ENCODE measurements around the gene LRRTM2.

DNA sequence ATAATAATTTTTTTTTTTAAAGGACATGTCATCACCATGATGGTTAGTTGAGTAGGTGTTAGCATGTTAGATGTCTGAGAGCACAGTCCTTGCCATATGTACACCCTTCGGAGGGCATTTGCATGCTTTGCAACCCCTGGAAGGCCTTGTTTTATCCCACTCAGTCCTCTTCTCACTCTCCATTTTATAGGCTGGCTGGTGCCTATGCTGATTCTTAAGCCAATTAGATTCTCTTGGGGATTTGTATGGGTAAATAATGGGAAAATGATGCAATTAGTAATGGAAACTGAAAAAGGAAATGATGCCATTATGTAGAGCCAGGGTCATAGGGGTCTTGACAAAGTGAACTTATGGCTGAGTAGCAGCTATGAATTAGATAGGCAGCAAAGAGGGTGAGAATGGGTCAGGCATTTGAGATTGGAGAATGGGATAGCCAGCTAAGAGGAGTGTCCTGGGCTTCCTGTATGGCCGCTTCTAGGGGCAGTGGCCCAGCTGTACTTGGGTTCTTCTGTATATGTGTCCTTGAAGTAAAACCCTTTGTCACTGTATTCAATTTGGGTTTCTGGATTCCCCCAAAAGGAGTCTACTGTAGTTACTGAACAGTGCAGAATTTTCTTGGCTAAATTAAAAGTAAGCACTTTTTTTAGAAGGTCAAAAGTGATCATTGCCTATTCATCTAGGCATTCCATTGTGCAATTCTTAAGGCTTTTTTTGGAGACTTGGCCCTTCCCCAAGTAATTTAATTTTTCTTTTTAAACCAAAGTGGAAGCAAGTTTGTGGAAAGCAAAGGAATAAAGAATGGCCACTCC is 31.6 kb downstream of the LRRTM2 start:
- TF ChIP-seq, protein P1, sequence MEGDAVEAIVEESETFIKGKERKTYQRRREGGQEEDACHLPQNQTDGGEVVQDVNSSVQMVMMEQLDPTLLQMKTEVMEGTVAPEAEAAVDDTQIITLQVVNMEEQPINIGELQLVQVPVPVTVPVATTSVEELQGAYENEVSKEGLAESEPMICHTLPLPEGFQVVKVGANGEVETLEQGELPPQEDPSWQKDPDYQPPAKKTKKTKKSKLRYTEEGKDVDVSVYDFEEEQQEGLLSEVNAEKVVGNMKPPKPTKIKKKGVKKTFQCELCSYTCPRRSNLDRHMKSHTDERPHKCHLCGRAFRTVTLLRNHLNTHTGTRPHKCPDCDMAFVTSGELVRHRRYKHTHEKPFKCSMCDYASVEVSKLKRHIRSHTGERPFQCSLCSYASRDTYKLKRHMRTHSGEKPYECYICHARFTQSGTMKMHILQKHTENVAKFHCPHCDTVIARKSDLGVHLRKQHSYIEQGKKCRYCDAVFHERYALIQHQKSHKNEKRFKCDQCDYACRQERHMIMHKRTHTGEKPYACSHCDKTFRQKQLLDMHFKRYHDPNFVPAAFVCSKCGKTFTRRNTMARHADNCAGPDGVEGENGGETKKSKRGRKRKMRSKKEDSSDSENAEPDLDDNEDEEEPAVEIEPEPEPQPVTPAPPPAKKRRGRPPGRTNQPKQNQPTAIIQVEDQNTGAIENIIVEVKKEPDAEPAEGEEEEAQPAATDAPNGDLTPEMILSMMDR (IDR thresholded peaks at IDR 0.05) = no peak
- TF ChIP-seq REST (IDR thresholded peaks at IDR 0.05) (no peak), SMC3 (IDR thresholded peaks at IDR 0.05) (no peak), ZFP36 (IDR thresholded peaks at IDR 0.05; ENCODE audit: borderline replicate concordance, partially characterized antibody) (no peak), POLR2A (IDR thresholded peaks at IDR 0.05; ENCODE audit: low read length) (no peak), MAFK (IDR thresholded peaks at IDR 0.05; ENCODE audit: partially characterized antibody) (no peak), MAX (IDR thresholded peaks at IDR 0.05) (no peak), GATA3 (IDR thresholded peaks at IDR 0.05; ENCODE audit: borderline replicate concordance) (no peak), RAD21 (conservative IDR thresholded peaks at IDR 0.05 in 1 of 2, IDR thresholded peaks at IDR 0.05 in 1 of 2) (no peak), KDM1A (IDR thresholded peaks at IDR 0.05; ENCODE audit: low read depth) (no peak), RNF2 (IDR thresholded peaks at IDR 0.05; ENCODE audit: borderline replicate concordance, low read depth) (no peak), MYC (IDR thresholded peaks at IDR 0.05; ENCODE audit: borderline replicate concordance, low read length) (no peak), JUNB (IDR thresholded peaks at IDR 0.05) (no peak), CHD2 (IDR thresholded peaks at IDR 0.05; ENCODE audit: low read length, partially characterized antibody) (no peak)
